Left renal pelvis (tissue), 4 donors: ENCODE results near the gene RIPK3. TPM values are rescaled to one million over a fixed set of nuclear protein-coding genes. Genes with fewer than 3 reads are reported as not detected.

Experiments
- DNase-seq, 4 donors: peaks; one replicate each; pipeline ENCODE4 v3.0.0-alpha.2; 2013; ENCODE audit warnings: low read depth in 4 of 4, low spot score in 3 of 4
- polyA plus RNA-seq, 4 donors: library from polyadenylated mRNA; unstranded; fragments of 120-200 nt; gene quantifications; one replicate each; pipeline ENCODE4 v1.2.1, GENCODE V29; 2013; ENCODE audit not compliant: insufficient read length in 4 of 4

The RIPK3 gene
- polyA plus RNA-seq, 4 donors = 2.3 to 4.3 (median 3.8) TPM

GRCh38 chr14:24307575-24308341, 32.0 kb downstream of the RIPK3 start, which contains the start of gene CIDEB:
Gene CIDEB (minus strand): TSS chr14:24307977. CDS start chr14:24307858, 119 bp downstream.
- DNase-seq = no peak

- no peak for DNase-seq
These were observed 32.6 kb downstream of the RIPK3 start for GRCh38 chr14:24307156-24307574.

- DNase-seq = no peak
These were observed 35.8 kb downstream of the RIPK3 start for GRCh38 chr14:24304019-24304387.

GRCh38 chr14:24300326-24300980, 39.3 kb downstream of the RIPK3 start:
- no peak for DNase-seq

- DNase-seq = peak; percentile 75 to 85 (median 78)
These were observed 40.3 kb downstream of the RIPK3 start, which contains the start of the genes DHRS1 and NOP9 for GRCh38 chr14:24299255-24300191. Gene DHRS1 (minus strand): TSS chr14:24299780. CDS start chr14:24299106, 674 bp downstream. Gene NOP9 (plus strand): TSS chr14:24299850. CDS start chr14:24299955, 105 bp downstream.

- DNase-seq = no peak
These were observed 40.9 kb downstream of the RIPK3 start for GRCh38 chr14:24298892-24299254.

GRCh38 chr14:24297190-24297964, 42.4 kb downstream of the RIPK3 start:
- DNase-seq = no peak

- no peak for DNase-seq
These were observed 43.2 kb downstream of the RIPK3 start for GRCh38 chr14:24296341-24297157.

- no peak for DNase-seq
These were observed 46.3 kb downstream of the RIPK3 start for GRCh38 chr14:24293525-24293924.

GRCh38 chr14:24292118-24292807, 47.5 kb downstream of the RIPK3 start:
- no peak for DNase-seq

- no peak for DNase-seq
These were observed 48.2 kb downstream of the RIPK3 start for GRCh38 chr14:24291446-24292117.

- DNase-seq = no peak
These were observed 49.0 kb downstream of the RIPK3 start for GRCh38 chr14:24290746-24291145.

- no peak for DNase-seq
These were observed 50.0 kb downstream of the RIPK3 start for GRCh38 chr14:24289649-24290280.

- no peak for DNase-seq
These were observed 52.8 kb downstream of the RIPK3 start for GRCh38 chr14:24286996-24287395.
